ENCODE data around the gene ELL.

ELL gene

GRCh38 chr19:18473706-18474087, 48.2 kb downstream of the ELL start:
- no peak for DNase-seq (ENCODE audit: low spot score)
- no peak overlapping the region for H3K27ac ChIP-seq (replicated peaks; ENCODE audit: low read length)
- WGBS, 2 donors (ENCODE audit: extremely low coverage in 2 of 2, insufficient read length in 2 of 2, insufficient replicate concordance in 1 of 2): no CpG with 5 or more reads among the region's 8 CpGs
- peaks cover 5 to 13% of the 10 kb centered on the region in 2 donors for H3K4me1 ChIP-seq (ENCODE audit: control insufficient read depth in 2 of 2, insufficient read depth in 1 of 2, low read depth in 1 of 2, low read length in 2 of 2)
- H3K79me1 ChIP-seq (ENCODE audit: low read depth, low read length): peaks cover 13% of the 10 kb centered on the region
- H3K4me2 ChIP-seq (ENCODE audit: insufficient read depth, low read length, poor library complexity, severe bottlenecking): no peak overlapping the region
- no peaks in the 10 kb centered on the region for H3K27me3 ChIP-seq (ENCODE audit: control insufficient read depth in 3 of 3, insufficient read depth in 3 of 3, low read depth in 1 of 3, low read length in 3 of 3)
- H3K14ac ChIP-seq (ENCODE audit: low read length): no peak overlapping the region
- H3K4me3 ChIP-seq (ENCODE audit: low read length in 2 of 2): no peak overlapping the region
- no peak overlapping the region for H2BK120ac ChIP-seq (ENCODE audit: low read depth, low read length)
- no peak overlapping the region for H3K9ac ChIP-seq (ENCODE audit: low read depth, low read length, poor library complexity)
- H3K4ac ChIP-seq (ENCODE audit: low read length): no peak overlapping the region
- H4K91ac ChIP-seq (ENCODE audit: low read depth, low read length, poor library complexity): no peak overlapping the region
- H4K8ac ChIP-seq (ENCODE audit: low read depth, low read length): no peak overlapping the region
- H2BK15ac ChIP-seq (ENCODE audit: low read length): no peak overlapping the region
- H2AK5ac ChIP-seq (ENCODE audit: low read depth, low read length): no peak overlapping the region
- H2AFZ ChIP-seq (ENCODE audit: low read length): no peak overlapping the region
- no peaks in the 10 kb centered on the region for H3K36me3 ChIP-seq (replicated peaks in 1 of 2; ENCODE audit: control insufficient read depth in 2 of 2, insufficient read depth in 2 of 2, low read length in 2 of 2)
- peaks cover 0 to 5% of the 10 kb centered on the region in 2 donors for H3K9me3 ChIP-seq (replicated peaks in 1 of 2; ENCODE audit: control insufficient read depth in 2 of 2, insufficient read depth in 1 of 2, low read depth in 1 of 2, low read length in 2 of 2)
- H3K18ac ChIP-seq (ENCODE audit: low read length): no peak overlapping the region
- no peak overlapping the region for H2BK5ac ChIP-seq (ENCODE audit: low read length)
- H2BK12ac ChIP-seq (ENCODE audit: low read length): no peak overlapping the region
- H3K23ac ChIP-seq (ENCODE audit: low read depth, low read length, poor library complexity): no peak overlapping the region

GRCh38 chr19:18473003-18473705, 48.7 kb downstream of the ELL start:
- no peak overlapping the region for H4K91ac ChIP-seq (ENCODE audit: low read depth, low read length, poor library complexity)
- H3K18ac ChIP-seq (ENCODE audit: low read length): no peak overlapping the region
- H2AK5ac ChIP-seq (ENCODE audit: low read depth, low read length): no peak overlapping the region
- peaks cover 5 to 13% of the 10 kb centered on the region in 2 donors for H3K4me1 ChIP-seq (ENCODE audit: control insufficient read depth in 2 of 2, insufficient read depth in 1 of 2, low read depth in 1 of 2, low read length in 2 of 2)
- no peak overlapping the region for H3K14ac ChIP-seq (ENCODE audit: low read length)
- no peak overlapping the region for H2BK5ac ChIP-seq (ENCODE audit: low read length)
- H3K4ac ChIP-seq (ENCODE audit: low read length): no peak overlapping the region
- peak overlapping the region; percentile 62 for H3K23ac ChIP-seq (ENCODE audit: low read depth, low read length, poor library complexity)
- H3K79me1 ChIP-seq (ENCODE audit: low read depth, low read length): peaks cover 10% of the 10 kb centered on the region
- peaks cover 0 to 5% of the 10 kb centered on the region in 2 donors for H3K9me3 ChIP-seq (replicated peaks in 1 of 2; ENCODE audit: control insufficient read depth in 2 of 2, insufficient read depth in 1 of 2, low read depth in 1 of 2, low read length in 2 of 2)
- no peak overlapping the region for H2BK12ac ChIP-seq (ENCODE audit: low read length)
- H2AFZ ChIP-seq (ENCODE audit: low read length): no peak overlapping the region
- H3K9ac ChIP-seq (ENCODE audit: low read depth, low read length, poor library complexity): no peak overlapping the region
- H4K8ac ChIP-seq (ENCODE audit: low read depth, low read length): no peak overlapping the region
- no peak overlapping the region for H3K4me3 ChIP-seq (ENCODE audit: low read length in 2 of 2)
- DNase-seq (ENCODE audit: low spot score): no peak
- no peak overlapping the region for H3K27ac ChIP-seq (replicated peaks; ENCODE audit: low read length)
- no peak overlapping the region for H2BK15ac ChIP-seq (ENCODE audit: low read length)
- H2BK120ac ChIP-seq (ENCODE audit: low read depth, low read length): no peak overlapping the region
- no peaks in the 10 kb centered on the region for H3K27me3 ChIP-seq (ENCODE audit: control insufficient read depth in 3 of 3, insufficient read depth in 3 of 3, low read depth in 1 of 3, low read length in 3 of 3)
- WGBS, 2 donors (ENCODE audit: extremely low coverage in 2 of 2, insufficient read length in 2 of 2, insufficient replicate concordance in 1 of 2): no CpG with 5 or more reads among the region's 8 CpGs
- no peak overlapping the region for H3K4me2 ChIP-seq (ENCODE audit: insufficient read depth, low read length, poor library complexity, severe bottlenecking)
- no peaks in the 10 kb centered on the region for H3K36me3 ChIP-seq (replicated peaks in 1 of 2; ENCODE audit: control insufficient read depth in 2 of 2, insufficient read depth in 2 of 2, low read length in 2 of 2)

- H2BK5ac ChIP-seq (ENCODE audit: low read length): no peak overlapping the region
- H3K79me1 ChIP-seq (ENCODE audit: low read depth, low read length): peaks cover 6% of the 10 kb centered on the region
- no peak for DNase-seq (ENCODE audit: low spot score)
- H3K23ac ChIP-seq (ENCODE audit: low read depth, low read length, poor library complexity): no peak overlapping the region
- H2AK5ac ChIP-seq (ENCODE audit: low read depth, low read length): no peak overlapping the region
- H3K36me3 ChIP-seq (replicated peaks in 1 of 2; ENCODE audit: control insufficient read depth in 2 of 2, insufficient read depth in 2 of 2, low read length in 2 of 2): no peaks in the 10 kb centered on the region
- peaks cover 5 to 13% of the 10 kb centered on the region in 2 donors for H3K4me1 ChIP-seq (ENCODE audit: control insufficient read depth in 2 of 2, insufficient read depth in 1 of 2, low read depth in 1 of 2, low read length in 2 of 2)
- no peak overlapping the region for H4K8ac ChIP-seq (ENCODE audit: low read depth, low read length)
- no peak overlapping the region for H2AFZ ChIP-seq (ENCODE audit: low read length)
- no peak overlapping the region for H3K4me2 ChIP-seq (ENCODE audit: insufficient read depth, low read length, poor library complexity, severe bottlenecking)
- H3K4ac ChIP-seq (ENCODE audit: low read length): no peak overlapping the region
- WGBS, 2 donors (ENCODE audit: extremely low coverage in 2 of 2, insufficient read length in 2 of 2, insufficient replicate concordance in 1 of 2): no CpG with 5 or more reads among the region's 2 CpGs
- H4K91ac ChIP-seq (ENCODE audit: low read depth, low read length, poor library complexity): no peak overlapping the region
- no peak overlapping the region for H3K27ac ChIP-seq (replicated peaks; ENCODE audit: low read length)
- H2BK12ac ChIP-seq (ENCODE audit: low read length): no peak overlapping the region
- H2BK15ac ChIP-seq (ENCODE audit: low read length): no peak overlapping the region
- no peak overlapping the region for H3K4me3 ChIP-seq (ENCODE audit: low read length in 2 of 2)
- no peaks in the 10 kb centered on the region for H3K27me3 ChIP-seq (ENCODE audit: control insufficient read depth in 3 of 3, insufficient read depth in 3 of 3, low read depth in 1 of 3, low read length in 3 of 3)
- H3K9ac ChIP-seq (ENCODE audit: low read depth, low read length, poor library complexity): no peak overlapping the region
- H2BK120ac ChIP-seq (ENCODE audit: low read depth, low read length): no peak overlapping the region
- H3K9me3 ChIP-seq (replicated peaks in 1 of 2; ENCODE audit: control insufficient read depth in 2 of 2, insufficient read depth in 1 of 2, low read depth in 1 of 2, low read length in 2 of 2): no peaks in the 10 kb centered on the region
- no peak overlapping the region for H3K14ac ChIP-seq (ENCODE audit: low read length)
- H3K18ac ChIP-seq (ENCODE audit: low read length): no peak overlapping the region
Observed at GRCh38 chr19:18470787-18471186, 51.1 kb downstream of the ELL start.

- peak overlapping the region; percentile 50 for H3K9ac ChIP-seq (ENCODE audit: low read depth, low read length, poor library complexity)
- no peak overlapping the region for H3K14ac ChIP-seq (ENCODE audit: low read length)
- peaks cover 8% of the 10 kb centered on the region for H3K79me1 ChIP-seq (ENCODE audit: low read depth, low read length)
- H2AK5ac ChIP-seq (ENCODE audit: low read depth, low read length): peak overlapping the region; percentile 74
- H3K9me3 ChIP-seq (replicated peaks in 1 of 2; ENCODE audit: control insufficient read depth in 2 of 2, insufficient read depth in 1 of 2, low read depth in 1 of 2, low read length in 2 of 2): no peaks in the 10 kb centered on the region
- DNase-seq (ENCODE audit: low spot score): no peak
- H2BK120ac ChIP-seq (ENCODE audit: low read depth, low read length): no peak overlapping the region
- H3K27me3 ChIP-seq (ENCODE audit: control insufficient read depth in 3 of 3, insufficient read depth in 3 of 3, low read depth in 1 of 3, low read length in 3 of 3): no peaks in the 10 kb centered on the region
- no CpG with 5 or more reads among the region's 28 CpGs for WGBS, 2 donors (ENCODE audit: extremely low coverage in 2 of 2, insufficient read length in 2 of 2, insufficient replicate concordance in 1 of 2)
- no peak overlapping the region for H2BK5ac ChIP-seq (ENCODE audit: low read length)
- H4K8ac ChIP-seq (ENCODE audit: low read depth, low read length): peak overlapping the region; percentile 6
- no peak overlapping the region for H3K4ac ChIP-seq (ENCODE audit: low read length)
- peak overlapping the region; percentile 45 for H3K18ac ChIP-seq (ENCODE audit: low read length)
- peaks cover 0 to 2% of the 10 kb centered on the region in 2 donors for H3K36me3 ChIP-seq (replicated peaks in 1 of 2; ENCODE audit: control insufficient read depth in 2 of 2, insufficient read depth in 2 of 2, low read length in 2 of 2)
- H3K4me2 ChIP-seq (ENCODE audit: insufficient read depth, low read length, poor library complexity, severe bottlenecking): no peak overlapping the region
- H2BK12ac ChIP-seq (ENCODE audit: low read length): no peak overlapping the region
- no peak overlapping the region for H2AFZ ChIP-seq (ENCODE audit: low read length)
- H2BK15ac ChIP-seq (ENCODE audit: low read length): peak overlapping the region; percentile 49
- peaks cover 5 to 12% of the 10 kb centered on the region in 2 donors for H3K4me1 ChIP-seq (ENCODE audit: control insufficient read depth in 2 of 2, insufficient read depth in 1 of 2, low read depth in 1 of 2, low read length in 2 of 2)
- H3K4me3 ChIP-seq (ENCODE audit: low read length in 2 of 2): no peak overlapping the region
- peak overlapping the region; percentile 85 for H3K23ac ChIP-seq (ENCODE audit: low read depth, low read length, poor library complexity)
- no peak overlapping the region for H3K27ac ChIP-seq (replicated peaks; ENCODE audit: low read length)
- no peak overlapping the region for H4K91ac ChIP-seq (ENCODE audit: low read depth, low read length, poor library complexity)
Observed at GRCh38 chr19:18469069-18469846, 52.6 kb downstream of the ELL start.
